GM18505 (cell line): ENCODE results near the gene KAT6B.

Experiments used
- ATAC-seq: cut with Tn5 transposase; IDR thresholded peaks from one replicate; pipeline ENCODE4 v1.9.1; 2021; ENCODE audit not compliant: unreplicated experiment
- POLR2A ChIP-seq: IDR thresholded peaks from 4 replicates; pipeline ENCODE4 v1.6.1; 2011; ENCODE audit warnings: borderline replicate concordance; ENCODE audit not compliant: insufficient read depth, insufficient read length; ENCODE audit errors: extremely low read depth

Gene KAT6B

DNA sequence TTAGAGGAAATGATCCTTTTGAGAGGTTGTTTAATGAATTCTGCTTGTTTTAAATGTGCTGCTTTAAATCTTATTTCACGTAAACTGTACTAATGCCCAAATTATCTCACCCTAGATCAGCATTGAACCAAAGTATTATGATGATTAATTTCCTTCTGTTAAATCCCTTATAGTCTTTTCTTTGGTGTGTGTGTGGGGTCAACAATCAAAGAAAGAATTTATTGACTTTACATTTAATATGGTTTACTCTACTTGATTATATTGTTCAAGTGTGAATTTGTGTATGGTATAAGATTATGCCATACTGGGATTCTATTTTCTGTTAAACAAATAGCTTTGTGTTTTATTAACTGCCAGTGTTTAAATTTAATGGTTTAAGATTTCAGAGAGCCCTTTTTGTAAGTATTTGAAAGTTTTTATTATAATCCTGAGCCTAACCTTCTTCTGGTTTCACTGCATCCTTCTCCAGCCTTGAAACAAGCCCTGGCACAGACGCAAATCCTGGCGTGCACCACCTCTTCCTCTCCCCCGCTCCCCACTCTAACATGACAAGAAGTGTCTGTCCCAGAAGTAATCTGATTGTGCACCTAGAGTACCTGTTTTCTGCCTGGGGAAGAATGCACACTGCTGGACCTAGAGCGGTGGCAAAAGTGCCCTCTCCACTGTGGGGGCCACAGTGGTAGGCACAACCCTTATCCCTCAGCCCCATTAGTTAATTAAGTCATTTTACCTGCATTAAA lies 70.6 kb downstream of the KAT6B start:
- no peak for TF ChIP-seq POLR2A
- ATAC-seq, result no peak

DNA sequence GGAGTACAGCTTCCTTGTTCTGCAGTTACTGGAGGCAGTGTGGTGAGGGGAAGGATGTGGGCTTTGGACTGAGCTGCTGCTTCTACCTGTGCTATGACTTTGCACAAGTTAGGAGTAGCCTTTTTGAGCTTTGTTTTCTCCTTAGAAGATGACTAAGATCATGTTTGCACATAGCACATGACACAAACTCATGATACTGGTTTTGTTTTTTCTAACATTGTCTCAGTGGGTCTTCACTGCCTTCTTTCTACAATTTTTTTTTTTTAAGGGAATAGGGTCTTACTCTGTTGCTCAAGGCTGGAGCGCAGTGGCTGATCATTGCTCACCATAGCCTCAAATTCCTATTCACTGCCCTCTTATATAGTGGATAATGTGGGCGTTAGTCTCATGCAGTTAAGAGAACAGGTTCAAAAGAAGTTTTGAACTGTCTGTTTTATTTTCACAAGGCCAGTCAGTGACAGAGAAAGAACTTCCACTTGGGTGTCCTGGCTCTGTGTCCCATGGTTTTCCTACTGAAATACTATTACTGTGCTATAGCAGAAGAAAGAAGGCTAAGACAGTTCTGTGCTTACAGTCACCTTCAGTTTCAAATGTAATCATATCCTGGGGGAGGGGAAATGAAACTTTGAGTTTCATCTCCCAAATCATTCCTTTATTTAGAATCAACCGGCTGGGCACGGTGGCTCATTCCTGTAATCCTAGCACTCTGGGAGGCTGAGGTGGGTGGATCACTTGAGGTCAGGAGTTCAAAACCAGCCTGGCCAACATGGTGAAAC lies 72.0 kb downstream of the KAT6B start:
- TF ChIP-seq POLR2A, result no peak
- peak; percentile 64 for ATAC-seq

DNA sequence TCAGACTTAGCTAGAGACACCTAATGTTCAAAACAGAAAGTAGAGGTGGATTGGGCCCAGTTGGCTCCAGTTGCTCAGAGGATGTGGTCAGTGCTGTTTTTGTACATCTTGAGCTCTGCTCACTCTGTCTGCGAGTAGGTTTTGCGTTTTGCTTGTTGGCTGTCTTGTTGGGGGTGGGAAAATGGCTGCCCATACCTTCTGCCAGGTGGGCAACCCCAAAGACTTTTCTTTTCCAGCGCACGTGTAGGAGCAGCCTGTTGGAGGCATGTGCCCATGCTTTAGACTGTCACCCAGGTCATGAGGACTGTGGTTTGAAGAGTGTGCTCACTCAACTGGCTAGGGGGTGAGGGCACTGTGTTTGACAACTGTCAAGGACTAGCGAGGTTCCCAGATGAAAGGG lies 73.9 kb downstream of the KAT6B start:
- no peak for TF ChIP-seq POLR2A
- no peak for ATAC-seq

DNA sequence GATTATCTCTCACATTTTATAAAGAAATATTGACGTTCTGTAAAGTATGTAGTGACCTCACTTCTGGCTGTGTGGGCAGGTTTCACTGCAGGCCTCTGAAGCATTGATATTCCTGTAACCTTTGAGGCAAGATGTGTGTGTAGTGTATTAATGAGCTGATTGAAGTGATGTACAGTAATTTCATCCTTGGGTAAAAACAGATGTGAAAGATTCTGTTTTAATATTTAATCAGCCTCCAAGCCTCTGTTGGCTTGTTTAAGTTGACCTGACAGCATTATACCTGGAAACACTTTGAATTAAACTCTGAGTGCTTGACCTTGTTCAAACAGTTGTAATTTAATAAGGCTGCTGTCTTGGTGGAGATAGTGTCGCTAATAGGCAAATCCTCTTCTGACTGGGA lies 74.9 kb downstream of the KAT6B start:
- no peak for ATAC-seq
- no peak for TF ChIP-seq POLR2A

DNA sequence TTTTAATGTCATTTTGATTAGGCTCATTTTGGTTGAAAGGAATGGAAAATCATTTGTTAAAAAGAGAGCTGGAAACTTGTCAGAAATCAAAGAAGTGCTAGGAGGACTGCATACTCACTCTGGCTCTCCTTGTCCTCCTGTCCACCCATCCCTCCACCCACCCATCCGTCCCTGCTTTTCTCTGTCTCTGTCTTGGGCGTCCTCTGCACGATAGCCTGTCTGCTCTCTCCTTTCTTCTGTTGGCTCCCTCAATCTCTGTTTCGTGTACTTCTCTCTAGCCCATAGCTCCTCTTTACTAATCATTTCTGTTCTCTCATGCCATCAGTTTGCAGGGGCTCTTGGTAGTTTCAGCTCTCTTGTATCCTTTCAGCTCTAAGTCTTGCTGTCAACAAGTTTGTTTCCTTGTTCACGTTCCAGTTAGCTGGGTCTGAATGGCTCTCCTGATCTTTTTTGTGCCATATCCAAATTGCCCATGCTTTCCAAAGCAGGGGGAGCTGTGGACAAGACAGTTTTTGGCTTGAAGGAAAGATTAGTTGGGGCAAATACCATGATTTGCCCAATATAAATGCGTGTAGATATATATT lies 75.6 kb downstream of the KAT6B start:
- no peak for ATAC-seq

DNA sequence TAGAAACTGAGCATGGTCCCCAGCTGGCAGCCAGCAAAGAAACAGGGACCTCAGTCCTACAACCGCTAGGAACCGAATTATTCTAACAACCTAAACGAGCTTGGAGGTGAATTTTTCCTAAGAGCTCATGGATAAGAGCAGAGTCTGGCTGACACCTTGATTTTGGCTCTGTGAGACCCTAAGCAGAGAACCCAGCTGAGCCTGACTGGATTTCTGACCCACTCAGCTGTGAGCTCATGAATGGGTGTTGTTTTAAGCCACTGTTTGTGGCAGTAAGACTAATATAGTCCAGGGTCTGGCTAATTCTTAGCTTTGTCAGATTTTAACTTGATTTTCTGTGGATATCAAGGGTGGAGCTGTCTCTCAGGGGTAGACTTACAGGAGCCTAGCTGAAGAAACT lies 77.1 kb downstream of the KAT6B start:
- no peak for ATAC-seq
- TF ChIP-seq POLR2A, result no peak

More for the DNA sequence above, 75.6 kb downstream of the KAT6B start:
- TF ChIP-seq POLR2A, result no peak

DNA sequence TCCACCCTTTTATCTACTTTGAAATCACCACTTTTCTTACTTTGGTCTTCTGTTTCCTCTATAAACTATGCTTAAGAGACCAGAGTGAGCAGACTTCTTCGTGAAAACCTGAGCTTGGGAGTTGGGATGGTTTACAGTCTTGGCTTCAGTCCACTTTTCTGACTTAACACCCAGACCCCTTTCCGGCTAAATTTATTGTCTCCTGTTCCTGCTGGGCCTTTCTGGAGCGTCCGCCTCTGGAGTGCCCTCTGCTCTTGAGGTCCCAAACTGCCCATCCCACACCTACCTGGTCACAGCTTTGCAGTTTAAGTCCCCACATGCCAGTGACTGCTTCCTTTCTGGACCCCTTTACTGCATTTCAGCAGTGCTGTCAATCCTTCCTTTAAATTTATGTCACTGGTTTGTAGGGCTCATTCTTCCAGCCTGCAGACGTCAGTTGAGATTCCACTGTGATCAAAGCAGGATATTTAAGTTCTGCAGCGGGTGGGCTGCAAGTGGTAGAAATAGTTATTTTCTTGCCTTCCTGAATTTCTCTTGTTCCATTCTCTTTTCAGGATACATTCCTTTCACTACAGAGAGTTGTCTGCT lies 80.3 kb downstream of the KAT6B start:
- TF ChIP-seq POLR2A, result no peak
- ATAC-seq, result no peak

DNA sequence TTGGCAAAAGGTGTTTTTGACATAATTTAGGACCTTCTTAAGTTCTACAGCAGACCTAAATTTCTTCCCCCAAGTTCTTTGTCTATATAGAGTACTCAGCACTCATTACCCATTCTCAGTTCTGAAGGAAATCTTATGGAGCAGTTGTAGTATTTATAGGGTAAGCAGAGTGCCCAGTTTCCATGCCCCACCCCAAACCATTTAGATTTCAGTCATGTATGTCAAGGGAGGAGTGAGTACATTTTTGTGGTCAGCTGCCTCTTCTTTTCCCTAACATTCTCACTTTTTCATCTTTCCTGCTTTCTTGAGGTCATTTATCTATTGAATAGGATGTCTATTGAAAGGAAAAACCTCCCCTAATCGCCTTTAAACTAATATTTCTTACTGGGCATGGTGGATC lies 83.3 kb downstream of the KAT6B start:
- ATAC-seq, result no peak
- no peak for TF ChIP-seq POLR2A

DNA sequence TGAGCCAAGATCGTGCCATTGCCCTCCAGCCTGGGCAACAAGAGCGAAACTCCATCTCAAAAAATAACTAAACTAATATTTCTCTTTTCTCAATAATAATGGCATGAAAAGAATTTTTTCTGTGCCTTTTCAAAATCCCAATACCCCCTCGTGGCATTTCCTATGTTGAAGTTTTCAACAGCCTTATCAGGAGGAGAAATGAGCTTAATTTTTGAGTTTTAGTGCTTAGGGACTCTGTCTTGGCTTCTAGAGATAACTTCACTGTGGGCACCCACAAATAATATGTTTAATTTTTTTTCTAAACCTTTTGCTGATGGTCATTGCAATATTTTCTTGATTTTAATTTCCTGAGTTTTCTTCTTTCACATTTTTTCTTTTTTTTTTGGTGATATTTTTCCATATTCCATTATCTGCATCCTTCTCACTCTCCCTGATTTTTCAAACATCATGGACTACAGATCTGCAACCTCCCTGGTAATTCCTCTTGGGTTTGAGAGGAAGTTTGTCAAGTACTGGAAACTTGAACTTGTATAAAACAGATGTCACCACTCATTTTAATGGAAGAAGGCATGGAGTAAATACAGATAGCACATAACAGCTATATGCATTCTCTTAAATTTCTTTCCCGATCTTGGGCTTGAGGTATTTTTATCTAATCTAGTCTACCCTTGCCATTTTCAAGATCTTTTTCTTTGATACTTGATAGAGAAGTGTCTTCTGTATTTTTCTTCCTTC lies 84.0 kb downstream of the KAT6B start:
- no peak for ATAC-seq
- TF ChIP-seq POLR2A, result no peak

DNA sequence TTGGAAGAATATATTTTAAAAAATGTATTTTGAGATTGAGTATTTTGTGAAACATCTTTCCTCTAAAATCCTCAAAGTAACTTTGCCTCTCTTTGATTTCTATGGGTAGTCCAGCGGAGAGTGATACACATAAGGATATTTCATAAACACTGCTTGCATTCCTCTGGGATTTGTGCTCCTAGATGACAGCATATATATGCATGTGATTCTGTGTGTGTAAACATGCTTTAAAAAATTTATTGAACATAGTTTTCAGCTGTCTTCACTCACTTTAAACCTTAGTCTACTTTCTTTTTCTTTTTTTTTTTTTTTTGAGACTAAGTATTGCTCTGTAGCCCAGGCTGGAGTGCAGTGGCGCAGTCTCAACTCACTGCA lies 84.6 kb downstream of the KAT6B start:
- no peak for ATAC-seq
- no peak for TF ChIP-seq POLR2A

DNA sequence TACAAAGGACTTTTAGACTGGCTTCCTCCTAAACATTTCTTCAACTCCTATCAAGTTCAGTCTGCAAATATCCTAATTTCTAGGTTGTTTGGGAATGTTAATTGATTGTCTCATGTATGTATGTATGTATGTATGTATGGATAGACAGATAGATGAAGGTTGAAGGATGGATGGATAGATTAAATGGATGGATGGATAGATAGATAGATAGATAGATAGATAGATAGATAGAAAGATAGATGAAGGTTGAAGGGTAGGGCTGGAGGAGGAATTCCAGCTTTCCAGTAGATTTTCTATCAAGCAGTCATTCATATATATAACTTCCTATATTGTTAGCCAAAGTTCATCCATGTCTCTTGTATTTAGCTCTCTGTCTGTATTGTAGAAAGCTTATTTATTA lies 85.8 kb downstream of the KAT6B start:
- no peak for TF ChIP-seq POLR2A
- no peak for ATAC-seq

DNA sequence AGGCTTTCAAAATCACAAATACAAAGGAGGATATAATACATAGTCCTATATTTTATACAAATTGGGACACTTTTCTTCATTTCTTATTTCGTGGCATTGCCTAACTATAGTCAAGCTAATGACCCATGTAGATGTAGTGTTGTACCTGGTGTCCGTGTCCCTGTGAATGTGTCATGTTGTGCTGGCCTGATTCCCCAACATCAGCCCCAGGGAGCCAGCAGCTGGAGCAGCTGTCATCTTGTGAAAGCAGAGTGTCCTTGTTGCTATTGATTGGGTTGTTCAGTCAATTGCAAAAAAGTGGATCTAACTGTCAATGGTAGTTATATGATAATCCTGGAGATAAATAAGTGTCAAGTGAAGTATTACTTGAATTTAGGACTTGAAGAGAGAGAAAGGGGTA lies 86.3 kb downstream of the KAT6B start:
- no peak for TF ChIP-seq POLR2A
- no peak for ATAC-seq

DNA sequence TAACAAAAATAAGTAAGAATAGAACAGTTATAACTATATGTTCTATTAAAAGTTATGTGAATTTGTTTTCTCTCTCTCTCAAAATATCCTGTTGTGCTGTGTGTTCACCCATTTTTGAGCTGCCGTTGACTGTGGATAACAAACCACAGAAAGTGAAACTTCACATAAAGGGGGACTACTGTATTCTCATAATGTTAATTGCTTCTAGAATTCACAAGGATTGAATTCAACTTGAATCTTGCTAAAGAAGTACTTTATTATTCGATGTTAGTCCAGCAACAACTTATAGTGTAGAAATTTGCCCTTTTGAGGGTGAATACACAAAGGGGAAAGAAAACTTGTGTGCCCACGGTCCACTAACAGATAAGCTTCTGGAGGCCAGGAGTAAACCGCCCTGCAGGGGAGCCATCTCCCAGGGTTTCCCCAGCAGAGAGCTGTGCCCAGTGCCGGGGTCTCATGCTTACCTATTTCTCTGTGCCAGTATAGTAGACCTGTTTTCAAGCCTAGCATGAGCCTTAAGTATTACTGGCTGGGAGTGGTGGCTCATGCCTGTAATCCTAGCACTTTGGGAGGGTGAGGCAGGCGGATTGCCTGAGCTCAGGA lies 87.1 kb downstream of the KAT6B start:
- no peak for ATAC-seq
- no peak for TF ChIP-seq POLR2A
